Measurements from ENCODE around the gene MCC.

MCC gene

GRCh38 chr5:113311301-113311700 is 177.0 kb downstream of the MCC start:
- TF ChIP-seq YY1 (IDR thresholded peaks at IDR 0.05; ENCODE audit: low read depth), result no peak
- TF ChIP-seq REST (IDR thresholded peaks at IDR 0.05; ENCODE audit: low read depth), result no peak
- TF ChIP-seq TEAD4 (IDR thresholded peaks at IDR 0.05), result no peak
- TF ChIP-seq TCF12 (IDR thresholded peaks at IDR 0.05; ENCODE audit: low read depth), result no peak
- TF ChIP-seq USF1 (IDR thresholded peaks at IDR 0.05), result no peak
- no peak for TF ChIP-seq RAD21 (IDR thresholded peaks at IDR 0.05; ENCODE audit: low read depth)
- TF ChIP-seq EP300 (IDR thresholded peaks at IDR 0.05; ENCODE audit: borderline replicate concordance), result no peak
- no peak for TF ChIP-seq FOXM1 (IDR thresholded peaks at IDR 0.05; ENCODE audit: borderline replicate concordance, low read depth)
- no peak for TF ChIP-seq NFIC (IDR thresholded peaks at IDR 0.05)
- TF ChIP-seq ZBTB7A (IDR thresholded peaks at IDR 0.05; ENCODE audit: low read depth), result no peak
- no peak for TF ChIP-seq TAF1 (IDR thresholded peaks at IDR 0.05; ENCODE audit: low read depth)

- no peak for TF ChIP-seq REST (IDR thresholded peaks at IDR 0.05; ENCODE audit: low read depth)
- TF ChIP-seq ZBTB7A (IDR thresholded peaks at IDR 0.05; ENCODE audit: low read depth), result no peak
- no peak for TF ChIP-seq RAD21 (IDR thresholded peaks at IDR 0.05; ENCODE audit: low read depth)
- no peak for TF ChIP-seq TCF12 (IDR thresholded peaks at IDR 0.05; ENCODE audit: low read depth)
- TF ChIP-seq CREB1 (IDR thresholded peaks at IDR 0.05; ENCODE audit: low read depth), result no peak
- TF ChIP-seq FOXM1 (IDR thresholded peaks at IDR 0.05; ENCODE audit: borderline replicate concordance, low read depth), result no peak
- TF ChIP-seq TAF1 (IDR thresholded peaks at IDR 0.05; ENCODE audit: low read depth), result no peak
- no peak for TF ChIP-seq USF1 (IDR thresholded peaks at IDR 0.05)
- TF ChIP-seq MAX (IDR thresholded peaks at IDR 0.05), result no peak
- no peak for TF ChIP-seq TEAD4 (IDR thresholded peaks at IDR 0.05)
- no peak for TF ChIP-seq YY1 (IDR thresholded peaks at IDR 0.05; ENCODE audit: low read depth)
- TF ChIP-seq NFIC (IDR thresholded peaks at IDR 0.05), result no peak
- TF ChIP-seq EP300 (IDR thresholded peaks at IDR 0.05; ENCODE audit: borderline replicate concordance), result no peak
- TF ChIP-seq EGR1 (IDR thresholded peaks at IDR 0.05), result no peak
- TF ChIP-seq CEBPB (IDR thresholded peaks at IDR 0.05), result no peak
Observed at GRCh38 chr5:113302120-113302519, 186.1 kb downstream of the MCC start.

- TF ChIP-seq ZBTB7A (IDR thresholded peaks at IDR 0.05; ENCODE audit: low read depth) (no peak), EGR1 (IDR thresholded peaks at IDR 0.05) (no peak), CEBPB (IDR thresholded peaks at IDR 0.05) (no peak), REST (IDR thresholded peaks at IDR 0.05; ENCODE audit: low read depth) (no peak), YY1 (IDR thresholded peaks at IDR 0.05; ENCODE audit: low read depth) (no peak), MAX (IDR thresholded peaks at IDR 0.05) (no peak), EP300 (IDR thresholded peaks at IDR 0.05; ENCODE audit: borderline replicate concordance) (no peak), USF1 (IDR thresholded peaks at IDR 0.05) (no peak), CREB1 (IDR thresholded peaks at IDR 0.05; ENCODE audit: low read depth) (no peak), TEAD4 (IDR thresholded peaks at IDR 0.05) (no peak), TAF1 (IDR thresholded peaks at IDR 0.05; ENCODE audit: low read depth) (no peak), RAD21 (IDR thresholded peaks at IDR 0.05; ENCODE audit: low read depth) (no peak)
Observed at GRCh38 chr5:113299591-113299990, 188.7 kb downstream of the MCC start.

GRCh38 chr5:113296676-113297075 is 191.6 kb downstream of the MCC start:
- TF ChIP-seq MAX (IDR thresholded peaks at IDR 0.05), result no peak
- no peak for TF ChIP-seq REST (IDR thresholded peaks at IDR 0.05; ENCODE audit: low read depth)
- no peak for TF ChIP-seq CEBPB (IDR thresholded peaks at IDR 0.05)

All from Ishikawa (cell line).